IgD-negative memory B cell (primary cell): ENCODE results near the gene RAB41. TPM values are rescaled to one million over a fixed set of nuclear protein-coding genes. Genes with fewer than 3 reads are reported as not detected.
"Not testable (repeated sequence)": the region's sequence is repeated elsewhere in the genome, so short reads cannot be mapped to it uniquely, and the experiment has no call there.

Experiments
- H3K27ac Mint-ChIP-seq, 3 donors: one replicate each; pipeline ENCODE4 v1.8.0; 2020 to 2022; ENCODE audit warnings: mild to moderate bottlenecking in 3 of 3, mixed read lengths in 3 of 3, moderate library complexity in 1 of 3
- H3K27me3 Mint-ChIP-seq: one replicate; pipeline ENCODE4 v1.8.0; 2021; ENCODE audit warnings: mixed read lengths
- H3K36me3 Mint-ChIP-seq: one replicate; pipeline ENCODE4 v1.8.0; 2020; ENCODE audit warnings: mild to moderate bottlenecking, mixed read lengths
- H3K4me1 Mint-ChIP-seq, 3 donors: one replicate each; pipeline ENCODE4 v1.8.0; 2020 to 2022; ENCODE audit warnings: mixed read lengths in 3 of 3, mild to moderate bottlenecking in 1 of 3
- H3K4me3 Mint-ChIP-seq, 4 donors: one replicate each; pipeline ENCODE4 v1.8.0; 2020 to 2022; ENCODE audit warnings: mild to moderate bottlenecking in 4 of 4, mixed read lengths in 4 of 4, moderate library complexity in 3 of 4
- H3K9me3 Mint-ChIP-seq, 3 donors: one replicate each; pipeline ENCODE4 v1.8.0; 2020 to 2021; ENCODE audit warnings: mixed read lengths in 3 of 3, mild to moderate bottlenecking in 1 of 3
- polyA plus RNA-seq: library from polyadenylated mRNA; unstranded; fragments of 300-500 nt; fragmentation: Illumina TruSeq; gene quantifications from one replicate; pipeline ENCODE4 v1.2.3, GENCODE V29; 2021

Gene RAB41
- polyA plus RNA-seq = not detected

GRCh38 chrX:70281951-70282350, at the start of gene RAB41:
RAB41 (plus strand) TSS chrX:70282172; CDS start chrX:70282218, 46 bp downstream.
- no peak within 1 kb of the TSS for H3K4me3 Mint-ChIP-seq
- peaks cover 0 to 2% (median 0%) of the 10 kb centered on the region in 3 donors for H3K9me3 Mint-ChIP-seq
- H3K4me1 Mint-ChIP-seq = no peaks in the 10 kb centered on the region
- no peaks in the 10 kb centered on the region for H3K27me3 Mint-ChIP-seq
- no peaks in the 10 kb centered on the region for H3K36me3 Mint-ChIP-seq
- H3K27ac Mint-ChIP-seq = peak within 1 kb of the TSS in 1 of 3 donors; percentile 50

- peak within 1 kb of the TSS in 1 of 3 donors; percentile 16 for H3K27ac Mint-ChIP-seq
- no peak within 1 kb of the TSS for H3K4me3 Mint-ChIP-seq
- no peaks in the 10 kb centered on the region for H3K36me3 Mint-ChIP-seq
- no peaks in the 10 kb centered on the region for H3K27me3 Mint-ChIP-seq
- no peaks in the 10 kb centered on the region for H3K4me1 Mint-ChIP-seq
- no peaks in the 10 kb centered on the region for H3K9me3 Mint-ChIP-seq
Measured at GRCh38 chrX:70234355-70234754, 47.6 kb upstream of the RAB41 start, which contains the start of gene AWAT1. AWAT1 (plus strand) TSS chrX:70234655; CDS start chrX:70234696, 41 bp downstream.

- peaks cover 1% of the 10 kb centered on the region for H3K36me3 Mint-ChIP-seq
Measured at GRCh38 chrX:70240751-70241150, 41.2 kb upstream of the RAB41 start.

GRCh38 chrX:70241501-70241900, 40.5 kb upstream of the RAB41 start:
- peaks cover 1% of the 10 kb centered on the region for H3K36me3 Mint-ChIP-seq
- no peaks in the 10 kb centered on the region for H3K9me3 Mint-ChIP-seq
- no peaks in the 10 kb centered on the region for H3K4me1 Mint-ChIP-seq
- no peak overlapping the region for H3K27ac Mint-ChIP-seq
- H3K4me3 Mint-ChIP-seq = no peak overlapping the region
- no peaks in the 10 kb centered on the region for H3K27me3 Mint-ChIP-seq

More at GRCh38 chrX:70240751-70241150, 41.2 kb upstream of the RAB41 start:
- Mint-ChIP-seq H3K27me3 (no peaks in the 10 kb centered on the region), H3K9me3 (no peaks in the 10 kb centered on the region), H3K27ac (peak overlapping the region in 1 of 3 donors; percentile 53), H3K4me3 (no peak overlapping the region), H3K4me1 (no peaks in the 10 kb centered on the region)

- not testable (repeated sequence) for H3K27ac Mint-ChIP-seq, H3K4me3 Mint-ChIP-seq, H3K4me1 Mint-ChIP-seq, H3K27me3 Mint-ChIP-seq, H3K36me3 Mint-ChIP-seq, H3K9me3 Mint-ChIP-seq
Measured at GRCh38 chrX:70243601-70244000, 38.4 kb upstream of the RAB41 start.

GRCh38 chrX:70244881-70245280, 37.1 kb upstream of the RAB41 start:
- peaks cover 1% of the 10 kb centered on the region for H3K36me3 Mint-ChIP-seq
- no peak overlapping the region for H3K4me3 Mint-ChIP-seq
- H3K4me1 Mint-ChIP-seq = no peaks in the 10 kb centered on the region
- H3K27ac Mint-ChIP-seq = no peak overlapping the region
- no peaks in the 10 kb centered on the region for H3K9me3 Mint-ChIP-seq
- H3K27me3 Mint-ChIP-seq = no peaks in the 10 kb centered on the region

- H3K4me1 Mint-ChIP-seq = no peaks in the 10 kb centered on the region
- H3K27me3 Mint-ChIP-seq = no peaks in the 10 kb centered on the region
- peaks cover 1% of the 10 kb centered on the region for H3K36me3 Mint-ChIP-seq
- no peak overlapping the region for H3K27ac Mint-ChIP-seq
- H3K9me3 Mint-ChIP-seq = no peaks in the 10 kb centered on the region
- no peak overlapping the region for H3K4me3 Mint-ChIP-seq
Measured at GRCh38 chrX:70247252-70247651, 34.7 kb upstream of the RAB41 start.

- Mint-ChIP-seq H3K27me3 (no peaks in the 10 kb centered on the region), H3K9me3 (no peaks in the 10 kb centered on the region), H3K4me3 (no peak overlapping the region), H3K4me1 (no peaks in the 10 kb centered on the region), H3K36me3 (no peaks in the 10 kb centered on the region), H3K27ac (no peak overlapping the region)
Measured at GRCh38 chrX:70252491-70252890, 29.5 kb upstream of the RAB41 start.

GRCh38 chrX:70253377-70254062, 28.5 kb upstream of the RAB41 start:
- H3K4me1 Mint-ChIP-seq = no peaks in the 10 kb centered on the region
- no peaks in the 10 kb centered on the region for H3K9me3 Mint-ChIP-seq
- no peak overlapping the region for H3K4me3 Mint-ChIP-seq
- H3K36me3 Mint-ChIP-seq = no peaks in the 10 kb centered on the region
- no peaks in the 10 kb centered on the region for H3K27me3 Mint-ChIP-seq
- no peak overlapping the region for H3K27ac Mint-ChIP-seq

GRCh38 chrX:70254063-70254400, 27.9 kb upstream of the RAB41 start:
- Mint-ChIP-seq H3K4me1 (no peaks in the 10 kb centered on the region), H3K36me3 (no peaks in the 10 kb centered on the region), H3K9me3 (no peaks in the 10 kb centered on the region), H3K27ac (no peak overlapping the region), H3K4me3 (no peak overlapping the region), H3K27me3 (no peaks in the 10 kb centered on the region)

- H3K9me3 Mint-ChIP-seq = no peaks in the 10 kb centered on the region
- H3K4me3 Mint-ChIP-seq = no peak overlapping the region
- no peaks in the 10 kb centered on the region for H3K27me3 Mint-ChIP-seq
- H3K36me3 Mint-ChIP-seq = no peaks in the 10 kb centered on the region
- H3K4me1 Mint-ChIP-seq = no peaks in the 10 kb centered on the region
- H3K27ac Mint-ChIP-seq = peak overlapping the region in 1 of 3 donors; percentile 14
Measured at GRCh38 chrX:70254909-70255308, 27.1 kb upstream of the RAB41 start.

- H3K27me3 Mint-ChIP-seq = no peaks in the 10 kb centered on the region
- no peaks in the 10 kb centered on the region for H3K9me3 Mint-ChIP-seq
- H3K36me3 Mint-ChIP-seq = no peaks in the 10 kb centered on the region
- no peak overlapping the region for H3K4me3 Mint-ChIP-seq
- H3K4me1 Mint-ChIP-seq = no peaks in the 10 kb centered on the region
- no peak overlapping the region for H3K27ac Mint-ChIP-seq
Measured at GRCh38 chrX:70255452-70255851, 26.5 kb upstream of the RAB41 start.

GRCh38 chrX:70257423-70258288, 24.3 kb upstream of the RAB41 start:
- H3K4me1 Mint-ChIP-seq = no peaks in the 10 kb centered on the region
- no peaks in the 10 kb centered on the region for H3K36me3 Mint-ChIP-seq
- no peak overlapping the region for H3K27ac Mint-ChIP-seq
- H3K9me3 Mint-ChIP-seq = no peaks in the 10 kb centered on the region
- H3K27me3 Mint-ChIP-seq = no peaks in the 10 kb centered on the region
- no peak overlapping the region for H3K4me3 Mint-ChIP-seq

GRCh38 chrX:70260104-70260503, 21.9 kb upstream of the RAB41 start, which contains the start of gene P2RY4:
P2RY4 (minus strand) TSS chrX:70260204; CDS start chrX:70259624, 580 bp downstream.
- Mint-ChIP-seq H3K9me3 (no peaks in the 10 kb centered on the region), H3K4me1 (no peaks in the 10 kb centered on the region), H3K4me3 (no peak within 1 kb of the TSS), H3K27ac (no peak within 1 kb of the TSS), H3K36me3 (peaks cover 1% of the 10 kb centered on the region), H3K27me3 (no peaks in the 10 kb centered on the region)

- Mint-ChIP-seq H3K36me3 (peaks cover 1% of the 10 kb centered on the region), H3K4me1 (no peaks in the 10 kb centered on the region), H3K9me3 (no peaks in the 10 kb centered on the region), H3K27me3 (peaks cover 1% of the 10 kb centered on the region), H3K4me3 (no peak overlapping the region), H3K27ac (no peak overlapping the region)
Measured at GRCh38 chrX:70262952-70263567, 18.9 kb upstream of the RAB41 start.
